Neuron (in vitro differentiated cells): ENCODE data around the gene ZNF555.
"Not testable (repeated sequence)": the region's sequence is repeated elsewhere in the genome, so short reads cannot be mapped to it uniquely, and the experiment has no call there.

Experiments
- H2AFZ ChIP-seq: one replicate; pipeline ENCODE4 v1.6.1; 2013; ENCODE audit warnings: low read depth, mild to moderate bottlenecking, inconsistent platforms, low read length, moderate library complexity
- H3K27me3 ChIP-seq: one replicate; pipeline ENCODE4 v1.6.1; 2013; ENCODE audit warnings: low read length; ENCODE audit not compliant: insufficient read depth
- H3K36me3 ChIP-seq: one replicate; pipeline ENCODE4 v1.6.1; 2013; ENCODE audit warnings: low read length; ENCODE audit not compliant: insufficient read depth
- H3K4me1 ChIP-seq: one replicate; pipeline ENCODE4 v1.6.1; 2013; ENCODE audit warnings: low read length; ENCODE audit not compliant: insufficient read depth
- H3K4me3 ChIP-seq: 2 replicates; pipeline ENCODE4 v1.5.1; 2013; ENCODE audit warnings: mild to moderate bottlenecking, low read length, moderate library complexity
- H3K9me3 ChIP-seq: one replicate; pipeline ENCODE4 v1.6.1; 2013; ENCODE audit warnings: low read length

Gene ZNF555

DNA sequence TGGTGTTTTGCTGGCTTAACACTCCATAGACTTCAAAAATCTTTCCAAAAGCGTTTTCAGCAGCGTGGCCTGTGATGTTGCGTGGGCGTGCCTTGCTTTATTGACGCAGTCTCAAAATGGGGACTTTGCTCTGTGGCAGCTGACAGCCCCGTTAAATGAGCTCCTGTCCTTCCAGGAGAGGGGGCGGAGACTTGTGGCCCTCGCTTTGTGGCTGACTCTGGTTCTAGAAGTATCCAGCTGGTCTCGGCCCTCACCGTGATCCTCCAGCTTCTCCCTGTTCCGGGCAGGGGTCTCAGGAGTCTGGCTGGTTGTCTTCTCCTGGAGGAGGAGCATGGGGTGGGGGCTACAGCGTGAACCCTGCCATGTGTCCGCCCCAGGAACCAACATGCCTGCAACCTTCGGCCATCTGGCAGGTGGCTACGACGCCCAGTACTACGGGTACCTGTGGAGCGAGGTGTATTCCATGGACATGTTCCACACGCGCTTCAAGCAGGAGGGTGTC lies 30.0 kb upstream of the ZNF555 start:
- Histone ChIP-seq H3K4me1 (no peaks in the 10 kb centered on the region), H3K36me3 (peaks cover 80% of the 10 kb centered on the region), H3K27me3 (no peaks in the 10 kb centered on the region), H2AFZ (no peak overlapping the region), H3K4me3 (no peak overlapping the region), H3K9me3 (no peaks in the 10 kb centered on the region)

DNA sequence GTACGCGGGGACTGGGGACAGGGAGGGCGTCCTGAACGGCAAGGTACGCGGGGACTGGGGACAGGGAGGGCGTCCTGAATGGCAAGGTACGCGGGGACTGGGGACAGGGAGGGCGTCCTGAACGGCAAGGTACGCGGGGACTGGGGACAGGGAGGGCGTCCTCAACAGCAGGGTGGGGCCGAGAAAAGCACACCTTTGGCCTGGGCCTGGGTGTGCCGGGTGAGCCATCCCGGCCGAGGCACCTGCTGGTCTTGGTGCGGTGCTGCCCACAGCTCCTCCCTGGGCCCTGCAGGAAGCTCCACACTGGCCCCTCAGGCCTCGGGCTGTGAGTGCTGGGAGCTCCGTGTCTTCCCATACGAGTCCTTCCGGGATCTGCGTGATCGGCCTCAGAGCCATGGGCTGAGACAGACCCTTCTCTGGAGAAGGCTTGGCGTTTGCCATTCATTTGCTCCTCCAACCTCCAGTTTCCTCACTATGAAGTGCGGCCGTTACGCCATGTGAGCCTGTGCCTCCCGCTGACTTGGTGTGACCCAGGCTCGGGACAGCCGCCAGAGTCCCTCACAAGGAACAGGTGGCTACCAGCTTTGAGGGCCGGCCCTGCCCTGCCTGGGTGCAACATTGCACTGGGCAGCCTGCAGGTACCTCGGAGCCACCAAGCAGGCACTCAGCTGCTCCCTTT lies 29.4 kb upstream of the ZNF555 start:
- Histone ChIP-seq H3K4me3 (no peak overlapping the region), H3K4me1 (no peaks in the 10 kb centered on the region), H3K36me3 (peaks cover 74% of the 10 kb centered on the region), H3K27me3 (no peaks in the 10 kb centered on the region), H2AFZ (no peak overlapping the region), H3K9me3 (no peaks in the 10 kb centered on the region)

DNA sequence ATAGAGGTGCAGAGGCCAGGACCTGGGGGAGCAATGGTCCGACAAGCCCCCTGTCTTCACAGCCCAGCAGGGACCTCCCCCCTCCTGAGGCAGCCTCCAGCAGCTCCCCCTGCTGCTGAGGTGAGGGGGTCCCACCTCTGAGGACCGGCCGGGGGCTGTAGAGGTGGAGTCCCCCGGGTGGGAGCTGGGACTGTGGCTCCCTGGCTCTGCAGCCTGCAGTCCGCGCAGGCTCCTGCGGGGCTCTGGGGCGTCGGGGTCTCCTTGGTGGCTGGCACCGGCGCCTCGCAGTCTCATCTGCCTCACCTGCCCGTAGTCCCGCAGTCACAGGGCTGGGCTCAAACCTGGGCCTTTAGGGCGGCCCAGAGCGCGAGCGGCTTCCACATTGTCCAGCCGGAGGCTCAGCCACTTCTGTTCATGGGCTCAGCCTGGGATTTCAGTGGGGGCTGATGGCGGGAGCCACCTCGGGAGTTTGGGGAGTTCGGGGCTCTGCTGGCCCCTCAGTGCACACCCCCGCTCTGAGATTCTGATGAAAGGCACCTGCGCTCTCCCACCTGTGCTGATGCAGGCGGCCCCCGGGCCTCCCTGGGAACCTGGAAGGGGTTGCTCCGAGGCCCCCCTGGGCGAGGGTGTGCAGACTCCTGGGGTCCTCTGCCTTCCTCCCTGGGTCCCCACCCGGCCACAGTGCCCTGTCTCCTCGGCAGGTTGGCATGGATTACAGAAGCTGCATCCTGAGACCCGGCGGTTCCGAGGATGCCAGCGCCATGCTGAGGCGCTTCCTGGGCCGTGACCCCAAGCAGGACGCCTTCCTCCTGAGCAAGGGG lies 28.7 kb upstream of the ZNF555 start:
- no peaks in the 10 kb centered on the region for H3K4me1 ChIP-seq
- H3K36me3 ChIP-seq = peaks cover 66% of the 10 kb centered on the region
- H3K27me3 ChIP-seq = no peaks in the 10 kb centered on the region
- H3K4me3 ChIP-seq = no peak overlapping the region
- H2AFZ ChIP-seq = no peak overlapping the region
- no peaks in the 10 kb centered on the region for H3K9me3 ChIP-seq

DNA sequence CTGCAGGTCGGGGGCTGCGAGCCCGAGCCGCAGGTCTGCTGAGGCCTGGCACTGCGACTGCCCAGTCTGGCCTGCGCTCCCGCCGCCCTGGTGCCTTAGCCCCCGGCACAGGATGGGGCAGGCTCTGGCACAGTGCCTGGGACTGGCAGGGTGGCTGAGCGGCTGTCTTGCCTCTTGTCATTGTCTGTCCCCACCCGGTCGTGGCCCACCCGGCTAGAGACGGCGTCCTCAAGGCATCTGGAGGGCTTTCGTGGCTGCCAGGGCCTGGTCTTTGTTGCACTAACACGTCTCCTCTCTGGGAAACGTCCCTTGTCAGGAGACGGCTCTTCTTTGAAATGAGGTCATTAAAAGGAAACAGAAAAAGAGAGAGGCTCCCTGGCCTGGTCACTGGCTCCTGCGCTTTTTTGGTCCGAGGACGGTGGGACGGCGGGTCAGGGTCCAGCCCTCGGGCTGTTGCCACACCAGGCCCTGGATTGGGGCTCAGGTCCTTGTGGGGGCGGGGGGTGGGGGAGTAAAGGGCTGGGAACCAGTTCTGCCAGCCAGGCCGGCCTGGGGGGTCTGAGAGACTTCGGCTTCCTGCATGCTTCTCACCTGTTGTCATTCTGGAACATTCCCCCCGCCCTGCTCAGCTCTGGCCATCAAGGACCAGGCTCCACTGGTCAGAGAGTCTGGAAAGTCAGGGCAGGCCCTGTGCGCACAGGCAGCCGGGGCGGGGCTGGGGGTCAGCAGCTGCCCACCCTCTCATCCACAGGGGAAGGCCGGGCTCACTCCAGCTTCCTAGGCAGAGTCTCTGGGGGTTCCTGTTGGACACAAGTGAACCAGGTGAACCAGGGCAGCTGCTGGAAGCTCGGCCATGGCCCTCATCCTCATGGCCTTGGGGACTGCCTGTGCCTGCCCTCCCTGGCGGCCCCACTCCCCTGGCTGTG lies 27.8 kb upstream of the ZNF555 start:
- H3K9me3 ChIP-seq = no peaks in the 10 kb centered on the region

DNA sequence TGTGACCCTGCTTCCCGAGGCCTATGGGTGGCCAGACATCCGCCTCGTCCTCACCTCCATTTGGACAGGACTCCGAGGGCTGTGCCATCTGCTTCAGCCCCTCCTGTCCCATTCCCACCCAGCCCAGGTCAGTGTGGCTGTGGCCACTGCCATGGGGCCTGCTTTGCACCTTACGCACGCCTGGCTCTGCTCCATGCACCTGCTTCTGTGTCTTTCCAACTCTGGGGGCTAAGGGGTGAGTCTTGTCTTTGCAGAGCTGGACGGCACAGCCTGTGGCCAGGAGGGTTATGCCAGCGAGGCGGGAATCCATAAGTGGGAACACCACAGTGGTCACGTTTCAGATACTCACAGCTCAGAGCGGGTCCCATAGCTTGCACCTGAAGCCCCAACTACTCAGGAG lies 26.8 kb upstream of the ZNF555 start:
- peaks cover 49% of the 10 kb centered on the region for H3K36me3 ChIP-seq
- no peaks in the 10 kb centered on the region for H3K4me1 ChIP-seq

More for the DNA sequence above, 27.8 kb upstream of the ZNF555 start:
- Histone ChIP-seq H3K27me3 (no peaks in the 10 kb centered on the region), H3K4me1 (no peaks in the 10 kb centered on the region), H3K36me3 (peaks cover 59% of the 10 kb centered on the region), H3K4me3 (no peak overlapping the region), H2AFZ (no peak overlapping the region)

DNA sequence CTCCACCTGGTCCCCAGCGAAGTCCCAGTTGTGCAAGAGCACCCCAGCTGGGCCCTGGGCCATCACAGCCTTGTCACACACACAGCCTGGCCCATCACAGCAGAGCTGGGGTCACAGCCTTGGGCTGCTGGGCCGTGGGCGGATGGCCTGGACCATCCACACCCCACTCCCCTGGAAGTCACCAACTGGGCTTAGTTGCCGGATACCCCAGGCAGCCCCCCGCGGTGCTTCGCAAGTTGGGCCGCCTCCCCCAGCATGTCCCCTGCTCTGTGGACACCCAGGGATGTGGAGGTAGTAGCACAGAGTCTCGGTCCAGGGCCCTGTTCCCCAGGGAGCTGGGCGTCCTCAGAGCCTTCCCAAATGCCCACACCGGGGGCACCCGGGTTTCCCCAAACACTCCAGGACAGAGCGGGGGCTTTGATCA lies 26.1 kb upstream of the ZNF555 start:
- Histone ChIP-seq H3K27me3 (no peaks in the 10 kb centered on the region), H3K4me3 (no peak overlapping the region), H3K4me1 (peaks cover 1% of the 10 kb centered on the region), H2AFZ (no peak overlapping the region), H3K9me3 (no peaks in the 10 kb centered on the region), H3K36me3 (peaks cover 42% of the 10 kb centered on the region)

More for the DNA sequence above, 26.8 kb upstream of the ZNF555 start:
- no peaks in the 10 kb centered on the region for H3K9me3 ChIP-seq
- no peak overlapping the region for H2AFZ ChIP-seq
- H3K27me3 ChIP-seq = no peaks in the 10 kb centered on the region
- no peak overlapping the region for H3K4me3 ChIP-seq

DNA sequence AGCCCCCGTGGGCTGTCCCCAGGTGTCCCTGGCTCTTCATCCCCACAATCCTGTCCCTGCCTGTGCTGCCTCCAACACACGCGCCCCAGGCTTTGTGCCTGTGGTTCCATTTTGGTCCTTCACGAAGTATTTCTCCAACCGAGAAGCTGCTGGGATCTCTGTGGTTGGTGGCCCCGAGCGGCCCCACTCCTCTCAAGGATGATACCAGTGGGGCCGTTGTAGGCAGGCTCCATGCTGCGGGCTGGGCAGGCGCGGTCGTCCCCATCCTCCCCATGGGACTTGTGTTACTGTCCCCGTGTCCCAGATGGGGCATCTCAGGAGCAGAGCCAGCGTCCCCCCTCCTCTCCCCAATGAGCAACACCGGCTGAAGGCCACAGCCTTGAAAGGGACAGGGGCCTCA lies 25.4 kb upstream of the ZNF555 start:
- Histone ChIP-seq H3K9me3 (no peaks in the 10 kb centered on the region), H3K4me1 (peaks cover 4% of the 10 kb centered on the region), H2AFZ (no peak overlapping the region), H3K36me3 (peaks cover 35% of the 10 kb centered on the region), H3K4me3 (no peak overlapping the region), H3K27me3 (no peaks in the 10 kb centered on the region)

DNA sequence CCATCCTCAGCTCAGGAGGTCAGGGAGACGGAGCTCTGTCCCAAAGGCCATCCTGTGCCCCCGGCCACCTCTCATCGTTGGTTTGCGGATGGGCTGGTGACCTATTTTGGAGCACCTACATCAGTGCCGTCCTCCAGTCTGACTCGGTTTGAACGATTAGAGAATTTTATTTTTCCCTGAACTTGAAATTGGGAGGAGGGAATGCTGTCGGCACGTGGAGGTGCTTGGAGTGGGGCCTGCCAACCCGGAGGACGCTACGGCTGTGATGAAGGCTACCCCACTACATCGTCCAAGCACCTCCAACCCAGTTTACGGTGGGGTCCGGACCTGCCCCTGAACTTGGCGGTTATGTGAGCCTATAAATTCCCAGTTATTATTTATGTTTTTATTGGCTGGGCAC lies 24.6 kb upstream of the ZNF555 start:
- Histone ChIP-seq H3K36me3 (peaks cover 28% of the 10 kb centered on the region), H2AFZ (no peak overlapping the region), H3K9me3 (peaks cover 2% of the 10 kb centered on the region), H3K4me1 (peaks cover 4% of the 10 kb centered on the region), H3K27me3 (no peaks in the 10 kb centered on the region), H3K4me3 (no peak overlapping the region)

DNA sequence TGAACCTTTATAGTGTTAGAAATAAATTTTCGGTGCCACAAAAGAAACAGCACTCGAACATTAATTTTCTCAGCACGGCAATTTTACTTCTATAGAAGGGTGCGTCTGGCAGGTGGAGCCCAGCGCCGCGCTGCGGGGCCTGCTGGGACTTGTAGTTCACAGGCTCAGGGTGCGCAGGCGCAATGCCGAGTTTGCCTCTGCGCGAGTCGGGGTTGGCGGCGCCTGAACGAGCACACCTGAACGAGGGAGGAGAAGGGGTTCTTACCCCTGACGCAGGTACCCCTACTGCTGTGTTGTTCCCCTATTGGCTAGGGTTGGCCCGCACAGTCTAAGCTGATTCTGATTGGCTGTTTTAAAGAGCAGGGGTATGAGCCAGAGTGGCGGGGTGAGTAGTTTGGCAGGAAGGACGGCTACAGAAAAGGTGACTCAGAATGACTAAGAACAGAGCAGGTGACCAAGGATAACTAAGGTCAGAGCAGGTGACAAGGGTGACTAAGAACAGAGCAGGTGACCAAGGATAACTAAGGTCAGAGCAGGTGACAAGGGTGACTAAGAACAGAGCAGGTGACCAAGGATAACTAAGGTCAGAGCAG lies 23.9 kb upstream of the ZNF555 start:
- H3K27me3 ChIP-seq, H3K9me3 ChIP-seq, H3K4me1 ChIP-seq, H2AFZ ChIP-seq, H3K4me3 ChIP-seq: not testable (repeated sequence)
- H3K36me3 ChIP-seq = peaks cover 21% of the 10 kb centered on the region

DNA sequence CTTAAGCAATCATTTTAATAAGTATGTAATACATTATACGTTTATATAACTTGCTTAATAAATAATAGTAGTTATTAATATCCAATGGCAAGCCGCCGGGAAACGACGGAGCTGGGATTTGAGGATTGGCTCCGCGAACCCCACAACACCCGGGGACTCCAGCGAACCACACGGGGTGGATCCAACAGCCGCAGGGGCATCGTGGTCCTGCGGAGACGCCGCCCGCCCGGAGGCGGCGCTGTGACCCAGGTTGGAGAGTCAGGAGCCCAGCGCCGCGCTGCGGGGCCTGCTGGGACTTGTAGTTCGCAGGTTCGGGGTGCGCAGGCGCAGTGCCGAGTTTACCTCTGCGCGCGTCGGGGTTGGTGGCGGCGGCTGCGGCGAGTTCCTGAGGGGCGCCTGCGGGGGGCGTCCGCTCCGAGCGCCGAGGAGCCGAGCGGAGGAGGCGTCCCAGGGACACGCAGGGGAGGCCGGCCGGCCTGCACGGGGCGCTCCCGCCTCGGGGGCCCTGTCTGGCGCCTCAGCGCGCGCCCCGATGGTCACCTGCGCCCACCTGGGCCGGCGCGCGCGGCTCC lies 21.6 kb upstream of the ZNF555 start, which contains the start of gene ZNF554:
Gene ZNF554 (plus strand): TSS at position 329 of the 572 bp plus-strand sequence. CDS start 204 bp downstream, at position 533.
- Histone ChIP-seq H3K27me3 (no peaks in the 10 kb centered on the region), H3K9me3 (peaks cover 23% of the 10 kb centered on the region), H2AFZ (peak within 1 kb of the TSS; percentile 76), H3K36me3 (peaks cover 12% of the 10 kb centered on the region), H3K4me1 (peaks cover 4% of the 10 kb centered on the region), H3K4me3 (peak within 1 kb of the TSS; percentile 85)

DNA sequence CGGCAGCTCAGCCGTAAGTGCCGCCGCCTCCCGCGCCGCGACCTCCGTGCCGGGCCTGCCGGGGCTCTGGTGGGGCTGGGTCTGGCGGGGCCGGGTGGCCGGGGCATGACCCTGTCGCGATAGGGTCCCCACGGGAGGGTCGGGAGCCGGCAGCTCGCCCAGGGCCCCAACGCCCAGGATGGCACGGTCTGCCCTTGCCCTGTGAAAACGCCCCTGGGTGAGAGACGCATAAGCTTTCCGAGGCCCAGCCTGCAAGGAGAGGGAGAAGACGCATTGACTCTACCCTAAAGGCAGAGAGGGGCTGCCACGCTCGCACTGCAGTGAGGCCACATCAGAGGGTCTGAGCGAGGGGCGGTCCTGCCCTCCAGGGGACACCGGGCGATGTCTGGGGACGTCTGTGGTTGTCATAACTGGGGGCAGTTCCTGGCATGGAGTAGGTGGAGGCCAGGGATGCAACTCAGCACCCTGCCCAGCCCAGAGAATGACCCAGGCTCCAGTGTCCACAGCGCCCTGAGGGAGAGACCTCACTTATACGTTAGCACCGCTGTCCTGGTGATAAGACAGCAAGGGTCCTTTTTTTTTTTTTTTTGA lies 21.1 kb upstream of the ZNF555 start:
- peaks cover 26% of the 10 kb centered on the region for H3K9me3 ChIP-seq
- H3K36me3 ChIP-seq = peaks cover 10% of the 10 kb centered on the region
- H2AFZ ChIP-seq = peak overlapping the region; percentile 76
- H3K4me1 ChIP-seq = peaks cover 4% of the 10 kb centered on the region
- H3K4me3 ChIP-seq = peak overlapping the region; percentile 85
- no peaks in the 10 kb centered on the region for H3K27me3 ChIP-seq

DNA sequence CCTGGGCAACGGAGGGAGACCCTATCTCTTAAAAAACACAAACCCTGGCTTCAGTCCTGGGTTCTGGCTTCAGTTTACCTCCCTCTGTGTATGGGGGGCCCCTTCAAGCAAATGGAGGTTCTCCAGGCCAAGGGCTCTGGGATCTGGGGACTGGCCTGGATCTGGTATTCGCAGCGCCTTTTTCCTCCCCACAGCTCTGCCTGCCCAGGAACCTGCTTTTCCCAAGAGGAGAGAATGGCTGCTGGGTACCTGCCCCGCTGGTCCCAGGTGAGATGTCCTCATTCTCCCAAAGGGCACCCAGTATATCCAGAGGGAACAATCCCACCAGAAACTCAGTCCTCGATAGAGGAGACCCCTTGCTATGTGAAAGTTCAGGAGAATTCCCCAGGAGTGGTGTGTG lies 18.4 kb upstream of the ZNF555 start:
- Histone ChIP-seq H2AFZ (no peak overlapping the region), H3K27me3 (no peaks in the 10 kb centered on the region), H3K4me1 (peaks cover 4% of the 10 kb centered on the region), H3K4me3 (no peak overlapping the region), H3K36me3 (peaks cover 20% of the 10 kb centered on the region), H3K9me3 (peaks cover 41% of the 10 kb centered on the region)
